ENCODE results near the gene TRIP10. TPM values are rescaled to one million over a fixed set of nuclear protein-coding genes. Genes with fewer than 3 reads are reported as not detected.

The TRIP10 gene
- total and polyA plus RNA-seq, 2 of the 13 experiments (the other 11 are each of a cell fraction or from before 2014, with no cell fraction given): 32.5 to 33.2 TPM

DNA sequence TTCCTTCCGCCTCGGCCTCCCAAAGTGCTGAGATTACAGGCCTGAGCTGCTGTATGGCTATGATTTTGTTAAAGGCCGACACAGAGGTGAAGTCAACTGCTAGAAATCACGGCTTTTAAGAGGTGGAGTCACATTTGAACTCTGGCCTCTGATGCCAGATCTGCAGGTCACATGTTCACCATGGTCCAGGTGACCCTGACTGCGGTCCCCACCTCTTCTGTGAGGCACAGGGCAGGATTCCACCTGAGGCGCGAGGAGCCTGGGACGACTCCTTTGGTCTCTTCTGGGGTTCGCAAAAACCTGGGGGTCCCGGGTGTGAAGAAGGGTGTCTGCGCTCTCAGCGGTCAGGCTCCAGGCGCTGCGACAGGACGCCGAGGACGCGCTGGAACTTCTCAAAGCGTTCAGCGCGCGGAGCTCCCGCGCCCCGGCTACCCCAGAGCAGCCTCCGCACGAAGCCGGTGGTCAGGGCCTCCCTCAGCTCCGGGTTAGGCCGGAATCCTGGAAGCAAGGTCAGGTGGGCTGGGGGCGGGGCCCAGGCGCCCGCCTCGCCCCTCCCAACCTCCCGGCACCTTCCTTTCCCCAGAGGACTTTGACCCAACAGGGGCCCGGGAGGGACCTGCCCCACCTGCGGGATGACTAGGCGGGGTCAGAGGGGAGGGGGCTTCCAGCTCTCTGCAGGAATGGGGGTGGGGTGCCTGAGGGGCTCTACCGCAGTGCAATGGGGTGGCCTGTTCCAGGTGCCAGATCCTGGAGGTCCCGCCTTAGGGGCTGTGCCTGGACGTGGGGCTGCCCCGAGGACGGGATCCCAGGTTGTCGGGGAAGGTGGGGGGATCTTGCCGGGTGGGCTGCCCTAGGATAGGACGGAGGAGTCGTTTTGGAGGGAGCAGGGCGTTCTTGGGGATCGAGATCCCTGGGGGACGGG is 13.0 kb downstream of the TRIP10 start (continued):
- TF ChIP-seq, protein P1, sequence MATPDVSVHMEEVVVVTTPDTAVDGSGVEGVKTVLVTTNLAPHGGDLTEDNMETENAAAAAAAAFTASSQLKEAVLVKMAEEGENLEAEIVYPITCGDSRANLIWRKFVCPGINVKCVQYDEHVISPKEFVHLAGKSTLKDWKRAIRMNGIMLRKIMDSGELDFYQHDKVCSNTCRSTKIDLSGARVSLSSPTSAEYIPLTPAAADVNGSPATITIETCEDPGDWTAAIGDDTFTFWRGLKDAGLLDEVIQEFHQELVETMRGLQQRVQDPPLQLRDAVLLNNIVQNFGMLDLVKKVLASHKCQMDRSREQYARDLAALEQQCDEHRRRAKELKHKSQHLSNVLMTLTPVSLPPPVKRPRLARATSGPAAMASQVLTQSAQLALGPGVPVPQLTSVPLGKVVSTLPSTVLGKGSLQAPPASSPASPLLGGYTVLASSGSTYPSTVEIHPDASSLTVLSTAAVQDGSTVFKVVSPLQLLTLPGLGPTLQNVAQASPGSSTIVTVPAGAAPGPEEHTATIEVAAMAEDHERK (CRISPR knock-in tag; IDR thresholded peaks at IDR 0.05; ENCODE audit: low read depth): no peak
- TF ChIP-seq ZNF670 (CRISPR knock-in tag; IDR thresholded peaks at IDR 0.05; ENCODE audit: borderline replicate concordance) (no peak), ZNF75D (CRISPR knock-in tag; IDR thresholded peaks at IDR 0.05; ENCODE audit: borderline replicate concordance) (no peak), GABPA (IDR thresholded peaks at IDR 0.05; ENCODE audit: low read depth, low read length) (no peak), GABPA (CRISPR knock-in tag; IDR thresholded peaks at IDR 0.05; ENCODE audit: low read depth) (peak; percentile 7; the same call in 1 of the 2 replicates), ZNF296 (CRISPR knock-in tag; conservative IDR thresholded peaks at IDR 0.05) (no peak), ZMAT3 (CRISPR knock-in tag; conservative IDR thresholded peaks at IDR 0.05) (no peak), KDM6A (CRISPR knock-in tag; IDR thresholded peaks at IDR 0.05; ENCODE audit: low read depth) (peak; percentile 48; the same call in 1 of the 2 replicates), HHEX (CRISPR knock-in tag; IDR thresholded peaks at IDR 0.05) (no peak), PLRG1 (conservative IDR thresholded peaks at IDR 0.05) (no peak), PLSCR1 (CRISPR knock-in tag; IDR thresholded peaks at IDR 0.05; ENCODE audit: borderline replicate concordance) (no peak), GLMP (CRISPR knock-in tag; IDR thresholded peaks at IDR 0.05; ENCODE audit: borderline replicate concordance) (no peak), ZNF792 (CRISPR knock-in tag; IDR thresholded peaks at IDR 0.05) (peak; percentile 57), CHD2 (IDR thresholded peaks at IDR 0.05; ENCODE audit: low read depth, low read length) (no peak), U2AF2 (IDR thresholded peaks at IDR 0.05; ENCODE audit: low read depth, low read length) (no peak), ATF3 (CRISPR knock-in tag; IDR thresholded peaks at IDR 0.05) (no peak), ZNF672 (CRISPR knock-in tag; IDR thresholded peaks at IDR 0.05) (no peak), ZNF224 (CRISPR knock-in tag; IDR thresholded peaks at IDR 0.05) (no peak)
- TF ChIP-seq, protein P2, sequence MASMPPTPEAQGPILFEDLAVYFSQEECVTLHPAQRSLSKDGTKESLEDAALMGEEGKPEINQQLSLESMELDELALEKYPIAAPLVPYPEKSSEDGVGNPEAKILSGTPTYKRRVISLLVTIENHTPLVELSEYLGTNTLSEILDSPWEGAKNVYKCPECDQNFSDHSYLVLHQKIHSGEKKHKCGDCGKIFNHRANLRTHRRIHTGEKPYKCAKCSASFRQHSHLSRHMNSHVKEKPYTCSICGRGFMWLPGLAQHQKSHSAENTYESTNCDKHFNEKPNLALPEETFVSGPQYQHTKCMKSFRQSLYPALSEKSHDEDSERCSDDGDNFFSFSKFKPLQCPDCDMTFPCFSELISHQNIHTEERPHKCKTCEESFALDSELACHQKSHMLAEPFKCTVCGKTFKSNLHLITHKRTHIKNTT (CRISPR knock-in tag; IDR thresholded peaks at IDR 0.05): no peak
- TF ChIP-seq, protein P3, sequence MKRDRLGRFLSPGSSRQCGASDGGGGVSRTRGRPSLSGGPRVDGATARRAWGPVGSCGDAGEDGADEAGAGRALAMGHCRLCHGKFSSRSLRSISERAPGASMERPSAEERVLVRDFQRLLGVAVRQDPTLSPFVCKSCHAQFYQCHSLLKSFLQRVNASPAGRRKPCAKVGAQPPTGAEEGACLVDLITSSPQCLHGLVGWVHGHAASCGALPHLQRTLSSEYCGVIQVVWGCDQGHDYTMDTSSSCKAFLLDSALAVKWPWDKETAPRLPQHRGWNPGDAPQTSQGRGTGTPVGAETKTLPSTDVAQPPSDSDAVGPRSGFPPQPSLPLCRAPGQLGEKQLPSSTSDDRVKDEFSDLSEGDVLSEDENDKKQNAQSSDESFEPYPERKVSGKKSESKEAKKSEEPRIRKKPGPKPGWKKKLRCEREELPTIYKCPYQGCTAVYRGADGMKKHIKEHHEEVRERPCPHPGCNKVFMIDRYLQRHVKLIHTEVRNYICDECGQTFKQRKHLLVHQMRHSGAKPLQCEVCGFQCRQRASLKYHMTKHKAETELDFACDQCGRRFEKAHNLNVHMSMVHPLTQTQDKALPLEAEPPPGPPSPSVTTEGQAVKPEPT (CRISPR knock-in tag; IDR thresholded peaks at IDR 0.05; ENCODE audit: low read depth): no peak
- TF ChIP-seq, protein P4, sequence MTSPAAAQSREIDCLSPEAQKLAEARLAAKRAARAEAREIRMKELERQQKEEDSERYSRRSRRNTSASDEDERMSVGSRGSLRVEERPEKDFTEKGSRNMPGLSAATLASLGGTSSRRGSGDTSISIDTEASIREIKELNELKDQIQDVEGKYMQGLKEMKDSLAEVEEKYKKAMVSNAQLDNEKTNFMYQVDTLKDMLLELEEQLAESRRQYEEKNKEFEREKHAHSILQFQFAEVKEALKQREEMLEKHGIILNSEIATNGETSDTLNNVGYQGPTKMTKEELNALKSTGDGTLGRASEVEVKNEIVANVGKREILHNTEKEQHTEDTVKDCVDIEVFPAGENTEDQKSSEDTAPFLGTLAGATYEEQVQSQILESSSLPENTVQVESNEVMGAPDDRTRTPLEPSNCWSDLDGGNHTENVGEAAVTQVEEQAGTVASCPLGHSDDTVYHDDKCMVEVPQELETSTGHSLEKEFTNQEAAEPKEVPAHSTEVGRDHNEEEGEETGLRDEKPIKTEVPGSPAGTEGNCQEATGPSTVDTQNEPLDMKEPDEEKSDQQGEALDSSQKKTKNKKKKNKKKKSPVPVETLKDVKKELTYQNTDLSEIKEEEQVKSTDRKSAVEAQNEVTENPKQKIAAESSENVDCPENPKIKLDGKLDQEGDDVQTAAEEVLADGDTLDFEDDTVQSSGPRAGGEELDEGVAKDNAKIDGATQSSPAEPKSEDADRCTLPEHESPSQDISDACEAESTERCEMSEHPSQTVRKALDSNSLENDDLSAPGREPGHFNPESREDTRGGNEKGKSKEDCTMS (CRISPR knock-in tag; conservative IDR thresholded peaks at IDR 0.05): no peak

All from HepG2 (cell line).